Measurements from ENCODE around the gene CACNA2D2. TPM values are rescaled to one million over a fixed set of nuclear protein-coding genes. Genes with fewer than 3 reads are reported as not detected.

Gene CACNA2D2
- total RNA-seq, 1 experiment from 2014 or later = 27.7 TPM

DNA sequence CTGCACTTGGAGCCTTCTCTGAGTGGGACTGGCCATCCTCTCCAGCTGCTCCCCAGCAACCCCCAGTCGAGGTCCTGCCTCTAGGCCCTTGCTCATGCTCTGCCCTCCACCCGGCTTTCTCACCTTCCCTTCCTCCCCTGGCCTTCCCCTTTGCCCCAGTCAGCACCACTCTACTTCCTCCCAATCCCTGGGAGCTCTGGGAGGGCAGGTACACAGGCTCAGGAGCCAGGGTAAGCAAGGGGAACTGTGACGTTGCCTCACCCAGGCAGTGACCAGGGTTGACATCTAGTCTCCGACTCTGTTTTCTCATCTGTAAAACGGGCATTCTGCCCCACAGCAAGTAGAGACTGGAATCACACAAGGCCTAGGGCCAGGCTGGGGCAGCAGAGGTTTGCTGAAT lies 77.5 kb downstream of the CACNA2D2 start:
- Histone ChIP-seq H3K4me1 (ENCODE audit: insufficient read depth, low read length) (no peaks in the 10 kb centered on the region), H3K4ac (ENCODE audit: low read depth, low read length) (no peak overlapping the region), H2BK12ac (ENCODE audit: insufficient read length, low read depth, low read length) (no peak overlapping the region), H3K79me1 (ENCODE audit: insufficient read depth, low read depth, low read length, poor library complexity, severe bottlenecking) (no peaks in the 10 kb centered on the region), H3K9ac (ENCODE audit: extremely low read depth, insufficient read length, low read length) (no peak overlapping the region), H2BK15ac (ENCODE audit: low read depth, low read length) (no peak overlapping the region), H3K27ac (ENCODE audit: insufficient read length, low read depth, low read length) (no peak overlapping the region), H4K5ac (ENCODE audit: insufficient read length, low read depth, low read length) (no peak overlapping the region), H3K27me3 (ENCODE audit: insufficient read depth, low read length) (no peaks in the 10 kb centered on the region), H3K18ac (ENCODE audit: insufficient read length, low read depth, low read length) (no peak overlapping the region), H4K8ac (replicated peaks; ENCODE audit: insufficient read length, low read depth, low read length) (no peak overlapping the region), H2AK5ac (ENCODE audit: insufficient read length, low read length) (no peak overlapping the region), H3K9me3 (ENCODE audit: control insufficient read depth, low read depth, low read length) (no peaks in the 10 kb centered on the region), H4K20me1 (ENCODE audit: control insufficient read depth, insufficient read depth, insufficient read length) (no peaks in the 10 kb centered on the region), H3K23ac (ENCODE audit: insufficient read length, low read depth, low read length) (no peak overlapping the region), H3K23me2 (ENCODE audit: insufficient read length, low read depth, low read length, poor library complexity, severe bottlenecking) (no peaks in the 10 kb centered on the region), H2BK120ac (ENCODE audit: low read depth, low read length, poor library complexity, severe bottlenecking) (no peak overlapping the region), H2BK5ac (ENCODE audit: insufficient read length, low read length) (no peak overlapping the region), H2AFZ (ENCODE audit: low read length) (no peak overlapping the region), H2BK20ac (ENCODE audit: low read depth, low read length, poor library complexity, severe bottlenecking) (no peak overlapping the region), H3K56ac (ENCODE audit: insufficient read length, low read depth, low read length) (no peak overlapping the region), H3K4me2 (ENCODE audit: insufficient read depth, insufficient read length, low read length) (no peak overlapping the region), H4K91ac (ENCODE audit: insufficient read length, low read depth, low read length) (no peak overlapping the region), H3K14ac (ENCODE audit: insufficient read depth, low read length) (no peak overlapping the region), H3K79me2 (ENCODE audit: insufficient read depth, low read length) (no peaks in the 10 kb centered on the region), H3T11ph (ENCODE audit: low read length) (no peak overlapping the region)
- no peak for DNase-seq
- no peak overlapping the region for H3K4me3 Mint-ChIP-seq
- 0 out of 7 replicates have a peak overlapping the region, but pooled peaks of 1 of the 3 experiments have one; percentile 8 for H3K27ac Mint-ChIP-seq
- H3K27me3 Mint-ChIP-seq (ENCODE audit: low read depth) = peaks cover 3% of the 10 kb centered on the region
- H3K4me1 Mint-ChIP-seq = peaks cover 6 to 12% of the 10 kb centered on the region in 2 experiments
- no CpG with 5 or more reads among the region's 5 CpGs for WGBS (ENCODE audit: extremely low coverage, insufficient read length, low lambda C conversion rate)
- TF ChIP-seq, protein P1, sequence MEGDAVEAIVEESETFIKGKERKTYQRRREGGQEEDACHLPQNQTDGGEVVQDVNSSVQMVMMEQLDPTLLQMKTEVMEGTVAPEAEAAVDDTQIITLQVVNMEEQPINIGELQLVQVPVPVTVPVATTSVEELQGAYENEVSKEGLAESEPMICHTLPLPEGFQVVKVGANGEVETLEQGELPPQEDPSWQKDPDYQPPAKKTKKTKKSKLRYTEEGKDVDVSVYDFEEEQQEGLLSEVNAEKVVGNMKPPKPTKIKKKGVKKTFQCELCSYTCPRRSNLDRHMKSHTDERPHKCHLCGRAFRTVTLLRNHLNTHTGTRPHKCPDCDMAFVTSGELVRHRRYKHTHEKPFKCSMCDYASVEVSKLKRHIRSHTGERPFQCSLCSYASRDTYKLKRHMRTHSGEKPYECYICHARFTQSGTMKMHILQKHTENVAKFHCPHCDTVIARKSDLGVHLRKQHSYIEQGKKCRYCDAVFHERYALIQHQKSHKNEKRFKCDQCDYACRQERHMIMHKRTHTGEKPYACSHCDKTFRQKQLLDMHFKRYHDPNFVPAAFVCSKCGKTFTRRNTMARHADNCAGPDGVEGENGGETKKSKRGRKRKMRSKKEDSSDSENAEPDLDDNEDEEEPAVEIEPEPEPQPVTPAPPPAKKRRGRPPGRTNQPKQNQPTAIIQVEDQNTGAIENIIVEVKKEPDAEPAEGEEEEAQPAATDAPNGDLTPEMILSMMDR (conservative IDR thresholded peaks at IDR 0.05) = no peak
- no peaks in the 10 kb centered on the region; a peak in 1 of 5 replicates for H3K9me3 Mint-ChIP-seq
- no peaks in the 10 kb centered on the region; a peak in 1 of 7 replicates for H3K36me3 Mint-ChIP-seq (ENCODE audit: insufficient read depth in 1 of 3, low read depth in 3 of 3)
